ENCODE data around the gene NTPCR.

NTPCR gene

DNA sequence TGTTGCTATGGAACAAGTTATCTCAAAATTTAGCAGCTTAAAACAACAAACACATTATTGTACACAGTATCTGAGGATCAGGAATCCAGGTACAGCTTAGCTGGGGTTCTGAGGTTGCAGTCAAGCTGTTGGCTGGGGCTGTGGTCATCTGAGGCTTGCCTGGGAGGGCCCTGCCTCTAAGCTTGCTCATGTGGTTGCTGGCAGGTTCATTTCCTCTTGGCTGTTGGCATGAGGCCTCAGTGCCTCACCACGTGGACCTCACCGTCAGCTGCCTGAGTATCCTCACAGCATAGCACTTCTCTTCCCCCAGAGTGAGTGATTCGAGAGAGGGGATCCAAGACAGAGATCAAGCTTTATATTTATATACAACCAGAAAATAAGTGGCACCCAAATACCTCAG, 18.6 kb downstream of the NTPCR start:
- no peak overlapping the region for H3K27ac ChIP-seq

DNA sequence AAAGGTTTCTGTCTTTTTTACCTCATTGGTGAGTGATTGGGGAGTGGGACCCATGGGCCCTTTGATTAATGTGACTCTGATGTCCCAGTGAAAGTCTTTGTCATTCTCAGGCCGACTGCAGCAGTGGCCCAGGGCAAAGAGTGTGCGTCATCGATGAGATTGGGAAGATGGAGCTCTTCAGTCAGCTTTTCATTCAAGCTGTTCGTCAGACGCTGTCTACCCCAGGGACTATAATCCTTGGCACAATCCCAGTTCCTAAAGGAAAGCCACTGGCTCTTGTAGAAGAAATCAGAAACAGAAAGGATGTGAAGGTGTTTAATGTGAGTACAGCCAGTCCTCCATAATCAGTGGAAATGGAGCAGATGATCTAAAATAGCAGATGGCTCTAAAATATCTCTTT, 19.4 kb downstream of the NTPCR start:
- no peaks in the 10 kb centered on the region for H3K27me3 ChIP-seq (ENCODE audit: insufficient read depth, low read depth)
- no peak overlapping the region for H3K4me3 ChIP-seq (IDR thresholded peaks at IDR 0.05; ENCODE audit: insufficient read depth, low read depth, low read length)
- no peak overlapping the region for H3K4me2 ChIP-seq
- TF ChIP-seq, protein P1, sequence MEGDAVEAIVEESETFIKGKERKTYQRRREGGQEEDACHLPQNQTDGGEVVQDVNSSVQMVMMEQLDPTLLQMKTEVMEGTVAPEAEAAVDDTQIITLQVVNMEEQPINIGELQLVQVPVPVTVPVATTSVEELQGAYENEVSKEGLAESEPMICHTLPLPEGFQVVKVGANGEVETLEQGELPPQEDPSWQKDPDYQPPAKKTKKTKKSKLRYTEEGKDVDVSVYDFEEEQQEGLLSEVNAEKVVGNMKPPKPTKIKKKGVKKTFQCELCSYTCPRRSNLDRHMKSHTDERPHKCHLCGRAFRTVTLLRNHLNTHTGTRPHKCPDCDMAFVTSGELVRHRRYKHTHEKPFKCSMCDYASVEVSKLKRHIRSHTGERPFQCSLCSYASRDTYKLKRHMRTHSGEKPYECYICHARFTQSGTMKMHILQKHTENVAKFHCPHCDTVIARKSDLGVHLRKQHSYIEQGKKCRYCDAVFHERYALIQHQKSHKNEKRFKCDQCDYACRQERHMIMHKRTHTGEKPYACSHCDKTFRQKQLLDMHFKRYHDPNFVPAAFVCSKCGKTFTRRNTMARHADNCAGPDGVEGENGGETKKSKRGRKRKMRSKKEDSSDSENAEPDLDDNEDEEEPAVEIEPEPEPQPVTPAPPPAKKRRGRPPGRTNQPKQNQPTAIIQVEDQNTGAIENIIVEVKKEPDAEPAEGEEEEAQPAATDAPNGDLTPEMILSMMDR (conservative IDR thresholded peaks at IDR 0.05; ENCODE audit: low read depth, low read length): no peak
- H3K9ac ChIP-seq: no peak overlapping the region
- no peaks in the 10 kb centered on the region for H3K79me2 ChIP-seq (ENCODE audit: insufficient read depth, low read depth)
- H2AFZ ChIP-seq (ENCODE audit: low read depth): no peak overlapping the region
- H3K27ac ChIP-seq: no peak overlapping the region
- no peaks in the 10 kb centered on the region for H4K20me1 ChIP-seq (ENCODE audit: insufficient read depth)
- no peaks in the 10 kb centered on the region for H3K4me1 ChIP-seq (ENCODE audit: low read depth, poor library complexity, severe bottlenecking)
- no peaks in the 10 kb centered on the region; the same call in 1 of the 2 replicates for H3K36me3 ChIP-seq (ENCODE audit: insufficient read depth)

More for the DNA sequence above, 18.6 kb downstream of the NTPCR start:
- no peaks in the 10 kb centered on the region; the same call in 1 of the 2 replicates for H3K36me3 ChIP-seq (ENCODE audit: insufficient read depth)
- H3K27me3 ChIP-seq (ENCODE audit: insufficient read depth, low read depth): no peaks in the 10 kb centered on the region
- TF ChIP-seq, protein P1 (conservative IDR thresholded peaks at IDR 0.05; ENCODE audit: low read depth, low read length): no peak
- no peak overlapping the region for H3K4me3 ChIP-seq (IDR thresholded peaks at IDR 0.05; ENCODE audit: insufficient read depth, low read depth, low read length)
- H3K79me2 ChIP-seq (ENCODE audit: insufficient read depth, low read depth): no peaks in the 10 kb centered on the region
- no peaks in the 10 kb centered on the region for H3K4me1 ChIP-seq (ENCODE audit: low read depth, poor library complexity, severe bottlenecking)
- no peak overlapping the region for H3K4me2 ChIP-seq
- no peak overlapping the region for H3K9ac ChIP-seq
- no peaks in the 10 kb centered on the region for H4K20me1 ChIP-seq (ENCODE audit: insufficient read depth)
- H2AFZ ChIP-seq (ENCODE audit: low read depth): no peak overlapping the region

- TF ChIP-seq, protein P1 (conservative IDR thresholded peaks at IDR 0.05; ENCODE audit: low read depth, low read length): no peak
- Histone ChIP-seq H3K4me3 (IDR thresholded peaks at IDR 0.05; ENCODE audit: insufficient read depth, low read depth, low read length) (no peak overlapping the region), H3K27me3 (ENCODE audit: insufficient read depth, low read depth) (no peaks in the 10 kb centered on the region), H2AFZ (ENCODE audit: low read depth) (no peak overlapping the region), H4K20me1 (ENCODE audit: insufficient read depth) (no peaks in the 10 kb centered on the region), H3K4me1 (ENCODE audit: low read depth, poor library complexity, severe bottlenecking) (no peaks in the 10 kb centered on the region), H3K27ac (no peak overlapping the region), H3K36me3 (ENCODE audit: insufficient read depth) (no peaks in the 10 kb centered on the region; the same call in 1 of the 2 replicates), H3K9ac (no peak overlapping the region), H3K79me2 (ENCODE audit: insufficient read depth, low read depth) (no peaks in the 10 kb centered on the region), H3K4me2 (no peak overlapping the region)
Observed at GRCh38 chr1:232970508-232970907, 20.1 kb downstream of the NTPCR start.

DNA sequence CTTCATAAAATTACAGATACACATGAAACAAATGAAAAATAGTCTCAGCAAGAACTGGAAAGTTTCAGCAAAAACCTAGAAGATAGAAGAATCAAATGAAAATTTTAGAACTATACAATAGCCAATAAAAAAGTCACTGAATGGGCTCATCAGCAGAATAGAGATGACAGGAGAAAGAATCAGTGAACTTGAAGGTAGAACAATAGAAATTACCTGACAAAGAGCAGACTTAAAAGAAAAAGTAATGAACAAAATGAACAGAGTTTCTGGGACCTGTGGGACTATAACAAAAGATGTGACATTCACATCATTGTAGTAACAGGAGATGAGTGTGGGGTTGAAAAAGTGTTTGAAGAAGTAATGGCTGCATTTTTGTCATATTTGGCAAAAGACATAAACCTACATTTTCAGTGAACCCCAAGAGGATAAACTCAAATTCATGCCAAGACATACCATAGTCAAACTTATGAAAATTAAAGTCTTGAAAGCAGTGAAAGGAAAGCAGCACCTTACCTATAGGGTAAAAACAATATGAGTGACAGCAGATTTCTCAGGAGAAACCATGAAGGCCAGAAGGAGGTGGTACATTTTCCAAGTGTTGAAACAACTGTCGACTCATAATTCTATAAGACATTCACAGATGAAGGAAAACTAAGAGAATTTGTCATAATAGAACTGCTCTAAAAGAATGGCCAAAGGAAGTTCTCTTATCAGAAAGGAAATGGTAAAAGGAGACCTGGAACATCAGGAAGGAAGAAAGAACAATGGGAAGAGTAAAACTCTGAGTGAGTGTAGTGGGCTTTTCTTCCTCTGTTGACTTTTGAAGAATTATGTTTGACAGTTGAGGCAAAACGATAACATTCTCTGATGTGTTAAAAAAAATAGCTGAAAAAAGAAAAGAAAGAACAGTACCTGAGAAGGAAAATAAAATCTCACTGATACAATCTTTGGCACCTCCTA, 23.5 kb downstream of the NTPCR start:
- H3K79me2 ChIP-seq (ENCODE audit: insufficient read depth, low read depth): no peaks in the 10 kb centered on the region

More for the DNA sequence above, 23.5 kb downstream of the NTPCR start:
- Histone ChIP-seq H3K4me1 (ENCODE audit: low read depth, poor library complexity, severe bottlenecking) (no peaks in the 10 kb centered on the region), H3K4me2 (no peak overlapping the region), H3K9ac (no peak overlapping the region), H4K20me1 (ENCODE audit: insufficient read depth) (no peaks in the 10 kb centered on the region), H3K27ac (no peak overlapping the region), H3K27me3 (ENCODE audit: insufficient read depth, low read depth) (no peaks in the 10 kb centered on the region), H3K36me3 (ENCODE audit: insufficient read depth) (no peaks in the 10 kb centered on the region), H2AFZ (ENCODE audit: low read depth) (no peak overlapping the region), H3K4me3 (IDR thresholded peaks at IDR 0.05; ENCODE audit: insufficient read depth, low read depth, low read length) (no peak overlapping the region)
- TF ChIP-seq, protein P1 (conservative IDR thresholded peaks at IDR 0.05; ENCODE audit: low read depth, low read length): no peak

Measured in KMS-11 (cell line).